ENCODE results near the gene EHD3. TPM values are rescaled to one million over a fixed set of nuclear protein-coding genes. Genes with fewer than 3 reads are reported as not detected.

Gene EHD3
- polyA plus RNA-seq, 1 donor from 2014 or later, result 3.5 TPM

GRCh38 chr2:31238126-31238905 is 4.4 kb downstream of the EHD3 start:
- no peak overlapping the region for H3K9ac ChIP-seq (ENCODE audit: low read length)
- no peaks in the 10 kb centered on the region for H3K27me3 ChIP-seq (ENCODE audit: insufficient read depth, low read depth, low read length)
- H3K36me3 ChIP-seq (ENCODE audit: insufficient read depth, low read length), result no peaks in the 10 kb centered on the region
- no peak overlapping the region for H2AFZ ChIP-seq (ENCODE audit: low read depth, low read length)
- no peak overlapping the region for H3K4me2 ChIP-seq (ENCODE audit: low read length)
- no peaks in the 10 kb centered on the region for H4K20me1 ChIP-seq (ENCODE audit: insufficient read depth)
- no peaks in the 10 kb centered on the region for H3K9me3 ChIP-seq (ENCODE audit: low read length)
- no peak for TF ChIP-seq EP300 (conservative IDR thresholded peaks at IDR 0.05; ENCODE audit: poor library complexity, severe bottlenecking)
- no peak for TF ChIP-seq REST (IDR thresholded peaks at IDR 0.05; ENCODE audit: borderline replicate concordance)
- TF ChIP-seq EZH2 (IDR thresholded peaks at IDR 0.05; ENCODE audit: borderline replicate concordance, insufficient read depth, low read length, poor library complexity, severe bottlenecking), result no peak
- no peaks in the 10 kb centered on the region for H3K79me2 ChIP-seq (replicated peaks; ENCODE audit: insufficient read depth, low read length)
- no peak overlapping the region for H3K4me3 ChIP-seq (ENCODE audit: low read length)
- H3K27ac ChIP-seq (ENCODE audit: low read length), result no peak overlapping the region
- no peaks in the 10 kb centered on the region for H3K9me2 ChIP-seq (ENCODE audit: insufficient read depth, low read length)
- no peaks in the 10 kb centered on the region for H3F3A ChIP-seq (ENCODE audit: insufficient read depth, low read length, poor library complexity, severe bottlenecking)

GRCh38 chr2:31238906-31239592 is 5.1 kb downstream of the EHD3 start:
- Histone ChIP-seq H3K4me3 (ENCODE audit: low read length) (no peak overlapping the region), H3K4me2 (ENCODE audit: low read length) (no peak overlapping the region), H3K79me2 (replicated peaks; ENCODE audit: insufficient read depth, low read length) (no peaks in the 10 kb centered on the region), H3K27ac (ENCODE audit: low read length) (no peak overlapping the region), H4K20me1 (ENCODE audit: insufficient read depth) (no peaks in the 10 kb centered on the region), H3K9me3 (ENCODE audit: low read length) (no peaks in the 10 kb centered on the region), H3F3A (ENCODE audit: insufficient read depth, low read length, poor library complexity, severe bottlenecking) (no peaks in the 10 kb centered on the region), H3K9me2 (ENCODE audit: insufficient read depth, low read length) (no peaks in the 10 kb centered on the region), H3K36me3 (ENCODE audit: insufficient read depth, low read length) (no peaks in the 10 kb centered on the region), H3K9ac (ENCODE audit: low read length) (no peak overlapping the region), H3K27me3 (ENCODE audit: insufficient read depth, low read depth, low read length) (no peaks in the 10 kb centered on the region), H2AFZ (ENCODE audit: low read depth, low read length) (no peak overlapping the region)
- TF ChIP-seq EP300 (conservative IDR thresholded peaks at IDR 0.05; ENCODE audit: poor library complexity, severe bottlenecking), result no peak
- TF ChIP-seq REST (IDR thresholded peaks at IDR 0.05; ENCODE audit: borderline replicate concordance), result no peak
- no peak for TF ChIP-seq EZH2 (IDR thresholded peaks at IDR 0.05; ENCODE audit: borderline replicate concordance, insufficient read depth, low read length, poor library complexity, severe bottlenecking)
- no peak for TF ChIP-seq POLR2AphosphoS5 (IDR thresholded peaks at IDR 0.05)
- TF ChIP-seq TAF1 (IDR thresholded peaks at IDR 0.05; ENCODE audit: low read depth), result no peak
- TF ChIP-seq MXI1 (conservative IDR thresholded peaks at IDR 0.05; ENCODE audit: poor library complexity, severe bottlenecking), result no peak
- no peak for TF ChIP-seq SMC3 (conservative IDR thresholded peaks at IDR 0.05; ENCODE audit: poor library complexity)

Data from neural cell (in vitro differentiated cells).